HG03469 (cell line): ENCODE measurements around the gene GRAMD1A.
"Not testable (repeated sequence)": the region's sequence is repeated elsewhere in the genome, so short reads cannot be mapped to it uniquely, and the experiment has no call there.

Experiments
- ATAC-seq: cut with Tn5 transposase; IDR thresholded peaks from one replicate; pipeline ENCODE4 v1.9.1; 2021; ENCODE audit warnings: mild to moderate bottlenecking, moderate library complexity, moderate number of reproducible peaks; ENCODE audit not compliant: unreplicated experiment

Gene GRAMD1A

GRCh38 chr19:35000647-35001501, 751 bp downstream of the GRAMD1A start:
- ATAC-seq = no peak

GRCh38 chr19:35002037-35002535, 2.0 kb downstream of the GRAMD1A start:
- no peak for ATAC-seq

- ATAC-seq = no peak
Measured at GRCh38 chr19:35004517-35005255, 4.6 kb downstream of the GRAMD1A start.

- no peak for ATAC-seq
Measured at GRCh38 chr19:35005256-35005977, 5.3 kb downstream of the GRAMD1A start.

- not testable (repeated sequence) for ATAC-seq
Measured at GRCh38 chr19:35006007-35006341, 5.9 kb downstream of the GRAMD1A start.

GRCh38 chr19:35006342-35006998, 6.3 kb downstream of the GRAMD1A start:
- no peak for ATAC-seq

- ATAC-seq = no peak
Measured at GRCh38 chr19:35006999-35007365, 6.9 kb downstream of the GRAMD1A start.

- not testable (repeated sequence) for ATAC-seq
Measured at GRCh38 chr19:35007427-35007826, 7.3 kb downstream of the GRAMD1A start.

GRCh38 chr19:35008891-35009341, 8.8 kb downstream of the GRAMD1A start:
- no peak for ATAC-seq

GRCh38 chr19:35009424-35010415, 9.6 kb downstream of the GRAMD1A start:
- no peak for ATAC-seq

- no peak for ATAC-seq
Measured at GRCh38 chr19:35011091-35011689, 11.1 kb downstream of the GRAMD1A start.

GRCh38 chr19:35011737-35012682, 11.9 kb downstream of the GRAMD1A start:
- ATAC-seq = no peak

- ATAC-seq = no peak
Measured at GRCh38 chr19:35013041-35013819, 13.1 kb downstream of the GRAMD1A start.

- no peak for ATAC-seq
Measured at GRCh38 chr19:35013820-35014754, 14.0 kb downstream of the GRAMD1A start.

GRCh38 chr19:35014774-35015173, 14.7 kb downstream of the GRAMD1A start:
- ATAC-seq = not testable (repeated sequence)

GRCh38 chr19:35015270-35015953, 15.3 kb downstream of the GRAMD1A start:
- no peak for ATAC-seq
